ENCODE results near the gene STRN.

Gene STRN

GRCh38 chr2:36808386-36809068, 157.8 kb downstream of the STRN start:
- H3K4me3 Mint-ChIP-seq = no peak overlapping the region

GRCh38 chr2:36807223-36807886, 159.0 kb downstream of the STRN start:
- Mint-ChIP-seq H3K36me3 (no peaks in the 10 kb centered on the region), H3K27ac (no peak overlapping the region), H3K4me1 (peaks cover 4% of the 10 kb centered on the region), H3K9me3 (no peaks in the 10 kb centered on the region), H3K27me3 (no peaks in the 10 kb centered on the region), H3K4me3 (no peak overlapping the region)

More at GRCh38 chr2:36808386-36809068, 157.8 kb downstream of the STRN start:
- Mint-ChIP-seq H3K4me1 (peaks cover 4% of the 10 kb centered on the region), H3K9me3 (no peaks in the 10 kb centered on the region), H3K36me3 (no peaks in the 10 kb centered on the region), H3K27ac (no peak overlapping the region), H3K27me3 (no peaks in the 10 kb centered on the region)

GRCh38 chr2:36805635-36806224, 160.6 kb downstream of the STRN start:
- peaks cover 9% of the 10 kb centered on the region for H3K4me1 Mint-ChIP-seq
- H3K36me3 Mint-ChIP-seq = no peaks in the 10 kb centered on the region
- no peaks in the 10 kb centered on the region for H3K27me3 Mint-ChIP-seq
- H3K9me3 Mint-ChIP-seq = no peaks in the 10 kb centered on the region
- H3K4me3 Mint-ChIP-seq = no peak overlapping the region
- H3K27ac Mint-ChIP-seq = no peak overlapping the region

GRCh38 chr2:36802952-36803351, 163.4 kb downstream of the STRN start:
- no peak overlapping the region for H3K27ac Mint-ChIP-seq
- peaks cover 1% of the 10 kb centered on the region for H3K27me3 Mint-ChIP-seq
- peaks cover 13% of the 10 kb centered on the region for H3K4me1 Mint-ChIP-seq
- no peak overlapping the region for H3K4me3 Mint-ChIP-seq
- no peaks in the 10 kb centered on the region for H3K9me3 Mint-ChIP-seq
- H3K36me3 Mint-ChIP-seq = no peaks in the 10 kb centered on the region

GRCh38 chr2:36801088-36801487, 165.2 kb downstream of the STRN start:
- Mint-ChIP-seq H3K4me3 (no peak overlapping the region), H3K27me3 (peaks cover 13% of the 10 kb centered on the region), H3K27ac (no peak overlapping the region), H3K36me3 (peaks cover 2% of the 10 kb centered on the region), H3K9me3 (no peaks in the 10 kb centered on the region), H3K4me1 (peaks cover 13% of the 10 kb centered on the region)

GRCh38 chr2:36800381-36800780, 166.0 kb downstream of the STRN start:
- H3K9me3 Mint-ChIP-seq = no peaks in the 10 kb centered on the region
- no peak overlapping the region for H3K4me3 Mint-ChIP-seq
- peaks cover 13% of the 10 kb centered on the region for H3K27me3 Mint-ChIP-seq
- H3K4me1 Mint-ChIP-seq = peaks cover 9% of the 10 kb centered on the region
- H3K27ac Mint-ChIP-seq = no peak overlapping the region
- peaks cover 2% of the 10 kb centered on the region for H3K36me3 Mint-ChIP-seq

GRCh38 chr2:36798724-36799123, 167.6 kb downstream of the STRN start:
- Mint-ChIP-seq H3K4me3 (no peak overlapping the region), H3K27me3 (peaks cover 13% of the 10 kb centered on the region), H3K4me1 (peaks cover 9% of the 10 kb centered on the region), H3K36me3 (peaks cover 2% of the 10 kb centered on the region), H3K27ac (no peak overlapping the region), H3K9me3 (no peaks in the 10 kb centered on the region)

- no peaks in the 10 kb centered on the region for H3K9me3 Mint-ChIP-seq
- H3K27ac Mint-ChIP-seq = no peak overlapping the region
- H3K27me3 Mint-ChIP-seq = peaks cover 13% of the 10 kb centered on the region
- peaks cover 2% of the 10 kb centered on the region for H3K36me3 Mint-ChIP-seq
- H3K4me3 Mint-ChIP-seq = no peak overlapping the region
- H3K4me1 Mint-ChIP-seq = peaks cover 9% of the 10 kb centered on the region
Observed at GRCh38 chr2:36797324-36798070, 168.8 kb downstream of the STRN start.

Data from activated naive CD4-positive, alpha-beta T cell treated with anti-CD3 and anti-CD28 coated beads, Interleukin-2, amount 50 U/mL, for 24 hours (primary cell).